HCT116 (cell line): ENCODE results near the gene CDKN2B-AS1. TPM values are rescaled to one million over a fixed set of nuclear protein-coding genes. Genes with fewer than 3 reads are reported as not detected.

ENCODE experiments used
- ATAC-seq: fragments of 200-7000 bp; cut with Tn5 transposase; 2 replicates; pipeline ENCODE4 v1.9.1; 2020; ENCODE audit warnings: mild to moderate bottlenecking, moderate library complexity
- BruUV-seq: library from RNA; stranded (reverse); fragments of 400-500 nt; replicated peaks from 2 replicates; lab custom pipeline; 2021; lab: Mats Ljungman, UMichigan
- CTCF ChIA-PET: fragments of 300-600 bp; sonication (Branson Sonifier 250); formaldehyde crosslinking; loops from one replicate; lab custom pipeline; 2021; ENCODE audit warnings: antibody characterized with exemption; lab: Charles Lee
- POLR2A ChIA-PET: fragments of 300-600, 350-600 bp; sonication (Branson Sonifier 250); formaldehyde crosslinking; loops from one replicate; lab custom pipeline; 2021; ENCODE audit warnings: antibody characterized with exemption; lab: Charles Lee
- RAD21 ChIA-PET, 2 experiments: fragments of 300-600 bp; sonication (Branson Sonifier 250); formaldehyde crosslinking; loops; one replicate each; lab custom pipeline; 2023; ENCODE audit warnings: low total read pairs in 2 of 2; ENCODE audit not compliant: uncharacterized antibody in 2 of 2, unreplicated experiment in 2 of 2, low non-redundant PET in 1 of 2; lab: Charles Lee
- DNase-seq: peaks from one replicate; pipeline ENCODE4 v3.0.0-alpha.2; 2010; ENCODE audit warnings: low read depth, low spot score
- H2AFZ ChIP-seq: fragments of 200-600 bp; shearing (Covaris generic), sonication (generic); 2 replicates; pipeline ENCODE4 v1.6.1; 2017; ENCODE audit warnings: low read depth, mixed run types, mixed read lengths, antibody characterized with exemption, low read length; ENCODE audit not compliant: poor library complexity, severe bottlenecking
- H3K27ac ChIP-seq: 2 replicates; pipeline ENCODE4 v1.5.1; 2012; ENCODE audit warnings: low read depth, low read length
- H3K27me3 ChIP-seq: fragments of 200-600 bp; sonication (generic); 2 replicates; pipeline ENCODE4 v1.6.1; 2016; ENCODE audit warnings: mixed run types, low read length, mixed read lengths; ENCODE audit not compliant: insufficient read depth
- H3K36me3 ChIP-seq, 2 experiments: fragments of 200-500 bp in 1 of 2; fragments of 200-600 bp in 1 of 2; sonication (Bioruptor generic) in 1 of 2; sonication (generic) in 1 of 2; 2 replicates each; pipeline versions ENCODE4 v1.5.1 to v1.6.1; 2014 to 2016; ENCODE audit warnings: low read length in 2 of 2, inconsistent platforms in 1 of 2, mixed read lengths in 1 of 2, mixed run types in 1 of 2; ENCODE audit not compliant: insufficient read depth in 2 of 2, control insufficient read depth in 1 of 2
- H3K4me1 ChIP-seq, 2 experiments: fragments of 200-600 bp in 1 of 2; sonication (generic) in 1 of 2; 2 replicates each; pipeline versions ENCODE4 v1.5.1 to v1.6.1; 2012 to 2017; ENCODE audit warnings: low read length in 2 of 2, inconsistent platforms in 1 of 2, mild to moderate bottlenecking in 1 of 2, mixed read lengths in 1 of 2, mixed run types in 1 of 2, moderate library complexity in 1 of 2; ENCODE audit not compliant: insufficient read depth in 2 of 2, control insufficient read depth in 1 of 2
- H3K4me2 ChIP-seq: fragments of 200-600 bp; sonication (generic); 2 replicates; pipeline ENCODE4 v1.6.1; 2017; ENCODE audit warnings: mixed run types, low read length, mixed read lengths
- H3K4me3 ChIP-seq, 2 experiments: fragments of 200-600 bp in 1 of 2; sonication (generic) in 1 of 2; replicated peaks in 1 of 2; 2 replicates each; pipeline ENCODE4 v1.5.1; 2011 to 2016; ENCODE audit warnings: low read length in 2 of 2, control low read depth in 1 of 2, low read depth in 1 of 2, mild to moderate bottlenecking in 1 of 2, mixed read lengths in 1 of 2, mixed run types in 1 of 2
- H3K79me2 ChIP-seq: fragments of 200-600 bp; sonication (generic); 2 replicates; pipeline ENCODE4 v1.6.1; 2017; ENCODE audit warnings: mild to moderate bottlenecking, mixed run types, low read length, moderate library complexity, mixed read lengths; ENCODE audit not compliant: insufficient read depth
- H3K9ac ChIP-seq: fragments of 200-600 bp; sonication (generic); 2 replicates; pipeline ENCODE4 v1.6.1; 2016; ENCODE audit warnings: low read length, mixed read lengths
- H3K9me2 ChIP-seq: fragments of 200-600 bp; sonication (generic), shearing (Covaris generic); 2 replicates; pipeline ENCODE4 v1.6.1; 2017; ENCODE audit warnings: mixed run types, mild to moderate bottlenecking, moderate library complexity; ENCODE audit not compliant: insufficient read depth
- H3K9me3 ChIP-seq, 2 experiments: fragments of 200-500 bp in 1 of 2; fragments of 200-600 bp in 1 of 2; sonication (Bioruptor generic) in 1 of 2; sonication (generic) in 1 of 2; 2 replicates each; pipeline ENCODE4 v1.6.1; 2014 to 2017; ENCODE audit warnings: low read length in 2 of 2, mixed read lengths in 2 of 2, inconsistent platforms in 1 of 2, low read depth in 1 of 2, mild to moderate bottlenecking in 1 of 2, mixed run types in 1 of 2, moderate library complexity in 1 of 2; ENCODE audit not compliant: control insufficient read depth in 1 of 2, insufficient read depth in 1 of 2
- H4K20me1 ChIP-seq: fragments of 200-600 bp; sonication (generic), shearing (Covaris generic); 2 replicates; pipeline ENCODE4 v1.6.1; 2017; ENCODE audit warnings: mixed run types, mild to moderate bottlenecking, moderate library complexity; ENCODE audit not compliant: insufficient read depth
- ATF3 ChIP-seq: IDR thresholded peaks from 2 replicates; pipeline ENCODE4 v1.6.1; 2012
- CBX3 ChIP-seq: IDR thresholded peaks from 2 replicates; pipeline ENCODE4 v1.6.1; 2012; ENCODE audit warnings: low read depth
- EZH2 ChIP-seq: fragments of 200-600 bp; sonication (generic); IDR thresholded peaks from 2 replicates; pipeline ENCODE4 v1.6.1; 2017; ENCODE audit warnings: antibody characterized with exemption, mixed run types
- JUND ChIP-seq: IDR thresholded peaks from 2 replicates; pipeline ENCODE4 v1.6.1; 2012
- MAX ChIP-seq: IDR thresholded peaks from 2 replicates; pipeline ENCODE4 v1.6.1; 2012
- POLR2A ChIP-seq: IDR thresholded peaks from 2 replicates; pipeline ENCODE4 v1.7.0; 2011; ENCODE audit warnings: borderline replicate concordance; ENCODE audit not compliant: insufficient read depth, insufficient read length; ENCODE audit errors: extremely low read depth
- RAD21 ChIP-seq: IDR thresholded peaks from 2 replicates; pipeline ENCODE4 v1.6.1; 2012; ENCODE audit warnings: low read depth, mild to moderate bottlenecking
- REST ChIP-seq: IDR thresholded peaks from 2 replicates; pipeline ENCODE4 v1.6.1; 2012; ENCODE audit warnings: low read depth
- SIN3A ChIP-seq: IDR thresholded peaks from 2 replicates; pipeline ENCODE4 v1.6.1; 2012; ENCODE audit warnings: low read depth
- SP1 ChIP-seq: IDR thresholded peaks from 2 replicates; pipeline ENCODE4 v1.6.1; 2012; ENCODE audit warnings: low read depth
- SRF ChIP-seq: IDR thresholded peaks from 2 replicates; pipeline ENCODE4 v1.6.1; 2012; ENCODE audit warnings: low read depth
- YY1 ChIP-seq: IDR thresholded peaks from 2 replicates; pipeline ENCODE4 v1.6.1; 2011; ENCODE audit warnings: low read length, low read depth, moderate library complexity, mild to moderate bottlenecking; ENCODE audit not compliant: insufficient replicate concordance; ENCODE audit errors: extremely low read depth
- ZBTB33 ChIP-seq: IDR thresholded peaks from 2 replicates; pipeline ENCODE4 v1.6.1; 2011; ENCODE audit warnings: mild to moderate bottlenecking, low read length, moderate library complexity; ENCODE audit not compliant: insufficient replicate concordance; ENCODE audit errors: extremely low read depth
- ZFX ChIP-seq: fragments of 450-650 bp; IDR thresholded peaks from 2 replicates; pipeline ENCODE4 v1.6.1; 2017
- ZNF274 ChIP-seq: fragments of 200-500 bp; sonication (Bioruptor generic); IDR thresholded peaks from 2 replicates; pipeline ENCODE4 v1.6.1; 2014; ENCODE audit warnings: mild to moderate bottlenecking, low read depth, low read length, inconsistent platforms
- intact Hi-C: fragments of 100-400 bp; cut with micrococcal nuclease; formaldehyde crosslinking; loops from 2 replicates; pipeline ENCODE4 v1.10.0; 2022
- total RNA-seq: library from RNA; stranded (reverse); gene quantifications from one replicate; pipeline ENCODE4 v1.2.1, GENCODE V29; 2021; ENCODE audit not compliant: unreplicated experiment
- TF ChIP-seq, protein P1 (sequence below), 3 experiments: fragments of 200-600 bp in 1 of 3; sonication (generic) in 1 of 3; IDR thresholded peaks in 2 of 3; conservative IDR thresholded peaks in 1 of 3; 2 replicates each; pipeline ENCODE4 v1.5.1; 2012 to 2017; ENCODE audit warnings: low read depth in 2 of 3, low read length in 2 of 3, antibody characterized with exemption in 1 of 3, borderline replicate concordance in 1 of 3, control low read depth in 1 of 3, mild to moderate bottlenecking in 1 of 3, mixed read lengths in 1 of 3, mixed run types in 1 of 3, moderate library complexity in 1 of 3; ENCODE audit not compliant: insufficient read depth in 1 of 3

CDKN2B-AS1 gene
- total RNA-seq, 1 experiment from 2014 or later = 1.7 TPM

DNA sequence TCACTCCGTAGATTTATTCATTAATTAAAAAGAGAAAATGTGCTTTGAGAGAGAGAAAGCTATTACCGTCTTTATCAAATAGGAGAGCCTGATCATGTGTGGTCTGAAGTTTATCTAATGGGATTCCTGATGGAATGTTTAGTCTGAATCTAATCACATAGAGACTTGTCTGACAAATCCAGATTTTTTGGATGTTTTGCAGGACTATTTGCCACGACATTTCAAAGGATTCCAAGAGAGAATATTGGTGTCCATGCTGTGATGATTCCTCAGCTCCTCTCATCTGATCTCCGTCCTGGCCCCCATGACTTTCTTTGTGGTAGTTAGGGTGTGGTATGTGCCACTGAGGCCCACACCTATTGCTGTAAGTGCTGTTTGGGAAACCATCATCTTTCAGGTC lies 34.6 kb downstream of the CDKN2B-AS1 start:
- ATAC-seq = no peak
- ChIA-PET POLR2A (interaction anchor here (1.0 to 1.3 kb wide), 2 partner anchors 10 to 20 kb away, joined by 3 read pairs; partner anchors contain the start of gene CDKN2B), CTCF (interaction anchor here (1.1 kb wide), 1 partner anchor 210 kb away, joined by 3 read pairs; no protein-coding TSS in a partner anchor), RAD21 (no interaction called here)
- Histone ChIP-seq H3K9me3 (no peaks in the 10 kb centered on the region), H2AFZ (no peak overlapping the region), H3K4me2 (no peak overlapping the region), H3K79me2 (no peaks in the 10 kb centered on the region), H3K9me2 (no peaks in the 10 kb centered on the region), H3K4me1 (peaks cover 7 to 8% of the 10 kb centered on the region in 2 experiments; a peak in 3 of 4 replicates), H3K27ac (no peak overlapping the region), H3K36me3 (no peaks in the 10 kb centered on the region), H3K4me3 (no peak overlapping the region), H3K9ac (no peak overlapping the region), H3K27me3 (no peaks in the 10 kb centered on the region), H4K20me1 (no peaks in the 10 kb centered on the region)
- DNase-seq = no peak
- no peak for TF ChIP-seq ZFX
- no peak for TF ChIP-seq ZBTB33
- TF ChIP-seq SRF = no peak
- no peak for TF ChIP-seq JUND
- TF ChIP-seq, protein P1, sequence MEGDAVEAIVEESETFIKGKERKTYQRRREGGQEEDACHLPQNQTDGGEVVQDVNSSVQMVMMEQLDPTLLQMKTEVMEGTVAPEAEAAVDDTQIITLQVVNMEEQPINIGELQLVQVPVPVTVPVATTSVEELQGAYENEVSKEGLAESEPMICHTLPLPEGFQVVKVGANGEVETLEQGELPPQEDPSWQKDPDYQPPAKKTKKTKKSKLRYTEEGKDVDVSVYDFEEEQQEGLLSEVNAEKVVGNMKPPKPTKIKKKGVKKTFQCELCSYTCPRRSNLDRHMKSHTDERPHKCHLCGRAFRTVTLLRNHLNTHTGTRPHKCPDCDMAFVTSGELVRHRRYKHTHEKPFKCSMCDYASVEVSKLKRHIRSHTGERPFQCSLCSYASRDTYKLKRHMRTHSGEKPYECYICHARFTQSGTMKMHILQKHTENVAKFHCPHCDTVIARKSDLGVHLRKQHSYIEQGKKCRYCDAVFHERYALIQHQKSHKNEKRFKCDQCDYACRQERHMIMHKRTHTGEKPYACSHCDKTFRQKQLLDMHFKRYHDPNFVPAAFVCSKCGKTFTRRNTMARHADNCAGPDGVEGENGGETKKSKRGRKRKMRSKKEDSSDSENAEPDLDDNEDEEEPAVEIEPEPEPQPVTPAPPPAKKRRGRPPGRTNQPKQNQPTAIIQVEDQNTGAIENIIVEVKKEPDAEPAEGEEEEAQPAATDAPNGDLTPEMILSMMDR (IDR thresholded peaks at IDR 0.05 in 2 of 3, conservative IDR thresholded peaks at IDR 0.05 in 1 of 3; ENCODE audit: borderline replicate concordance in 1 of 3, insufficient read depth in 1 of 3, low read depth in 2 of 3, low read length in 2 of 3) = no peak
- no peak for TF ChIP-seq ATF3
- no peak for TF ChIP-seq EZH2
- TF ChIP-seq CBX3 = no peak
- no peak for TF ChIP-seq YY1
- TF ChIP-seq SIN3A = no peak
- no peak for TF ChIP-seq SP1
- no peak for TF ChIP-seq MAX
- TF ChIP-seq ZNF274 = no peak
- no peak for TF ChIP-seq POLR2A
- TF ChIP-seq REST = no peak
- TF ChIP-seq RAD21 = no peak
- intact Hi-C loops = no loop called here
- no TSS peak for BruUV-seq
